Rectal smooth muscle tissue (tissue), 1 donor: ENCODE results near the gene KIF1A.

Experiments
- H3K27ac ChIP-seq: one replicate; pipeline ENCODE4 v1.7.0; 2013; ENCODE audit warnings: low read depth, low read length, inconsistent platforms
- H3K27me3 ChIP-seq: one replicate; pipeline ENCODE4 v1.7.0; 2013; ENCODE audit warnings: low read length; ENCODE audit not compliant: control insufficient read depth, insufficient read depth
- H3K36me3 ChIP-seq: one replicate; pipeline ENCODE4 v1.7.0; 2013; ENCODE audit warnings: low read length; ENCODE audit not compliant: control insufficient read depth, insufficient read depth
- H3K4me1 ChIP-seq: one replicate; pipeline ENCODE4 v1.7.0; 2013; ENCODE audit warnings: low read length; ENCODE audit not compliant: control insufficient read depth, insufficient read depth
- H3K4me3 ChIP-seq: one replicate; pipeline ENCODE4 v1.7.0; 2013; ENCODE audit warnings: low read length
- H3K9ac ChIP-seq: one replicate; pipeline ENCODE4 v1.7.0; 2013; ENCODE audit warnings: low read length

Gene KIF1A

GRCh38 chr2:240790370-240791220 is 29.4 kb downstream of the KIF1A start:
- no peak overlapping the region for H3K27ac ChIP-seq
- H3K27me3 ChIP-seq = peaks cover 3% of the 10 kb centered on the region
- no peak overlapping the region for H3K4me3 ChIP-seq
- no peaks in the 10 kb centered on the region for H3K4me1 ChIP-seq
- no peak overlapping the region for H3K9ac ChIP-seq
- H3K36me3 ChIP-seq = no peaks in the 10 kb centered on the region

DNA sequence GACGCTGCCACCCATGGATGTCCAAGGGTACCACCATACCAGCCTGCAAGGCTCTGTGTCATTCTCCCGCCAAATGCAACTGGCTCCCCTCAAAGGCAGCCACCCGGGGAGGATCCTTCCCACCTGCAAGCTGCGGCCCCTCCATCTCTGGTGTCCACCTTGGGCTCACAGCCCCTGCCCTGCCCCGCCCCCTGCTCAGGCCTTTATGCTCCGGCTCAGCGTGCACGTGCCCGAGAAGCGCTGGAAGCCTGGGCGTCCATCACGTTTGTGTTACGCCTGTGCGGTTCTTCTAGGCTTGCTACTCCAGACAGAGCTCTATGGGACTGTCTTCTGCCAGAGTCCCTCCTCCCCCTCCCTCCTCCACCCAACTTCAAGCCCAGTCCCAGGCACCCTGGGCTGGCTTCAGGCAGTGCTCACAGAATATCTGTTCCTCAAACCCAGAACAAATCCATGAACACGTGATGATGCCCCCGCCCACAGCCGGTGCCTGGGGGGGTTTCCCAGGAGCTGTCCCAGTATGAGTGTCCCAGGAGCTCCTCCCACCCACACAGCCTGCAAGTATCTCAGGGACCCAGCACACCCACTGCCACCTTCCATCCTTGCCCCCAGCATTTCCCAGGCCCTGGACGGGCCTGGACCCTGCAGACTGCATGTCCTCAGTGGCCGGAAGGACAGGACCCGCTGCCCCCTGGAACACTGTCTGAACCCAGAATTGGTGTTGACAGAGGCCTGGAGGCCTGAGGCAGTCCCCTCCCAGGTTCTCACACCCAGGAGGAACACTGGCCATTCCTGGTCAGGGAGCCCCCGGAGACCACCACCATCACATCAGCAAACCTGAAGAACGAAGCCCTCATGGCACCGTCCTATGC is 30.3 kb downstream of the KIF1A start:
- Histone ChIP-seq H3K36me3 (no peaks in the 10 kb centered on the region), H3K27me3 (peaks cover 6% of the 10 kb centered on the region), H3K4me1 (no peaks in the 10 kb centered on the region), H3K9ac (no peak overlapping the region), H3K27ac (no peak overlapping the region), H3K4me3 (no peak overlapping the region)

DNA sequence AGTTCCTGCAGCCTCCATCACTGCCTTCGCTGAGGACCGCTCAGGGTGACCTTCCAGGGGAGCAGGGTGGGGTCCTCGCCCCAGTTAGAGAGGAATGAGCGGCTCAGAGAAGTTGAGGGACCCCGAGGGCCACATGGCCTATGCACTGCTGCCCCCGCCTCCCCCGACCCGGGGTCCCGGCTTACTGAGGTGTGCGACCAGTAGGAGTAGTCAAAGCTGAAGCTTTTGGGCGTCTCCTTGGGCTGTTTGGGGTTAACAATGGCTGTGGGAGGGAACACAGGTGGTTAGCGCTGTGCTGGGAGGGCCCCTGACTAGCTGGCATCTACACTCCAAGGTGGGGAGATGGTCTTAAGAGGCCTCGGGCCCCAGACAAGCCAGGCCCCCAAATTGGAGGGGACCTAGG is 31.0 kb downstream of the KIF1A start:
- Histone ChIP-seq H3K27me3 (peaks cover 6% of the 10 kb centered on the region), H3K27ac (no peak overlapping the region), H3K9ac (no peak overlapping the region), H3K4me3 (no peak overlapping the region), H3K4me1 (no peaks in the 10 kb centered on the region), H3K36me3 (no peaks in the 10 kb centered on the region)

DNA sequence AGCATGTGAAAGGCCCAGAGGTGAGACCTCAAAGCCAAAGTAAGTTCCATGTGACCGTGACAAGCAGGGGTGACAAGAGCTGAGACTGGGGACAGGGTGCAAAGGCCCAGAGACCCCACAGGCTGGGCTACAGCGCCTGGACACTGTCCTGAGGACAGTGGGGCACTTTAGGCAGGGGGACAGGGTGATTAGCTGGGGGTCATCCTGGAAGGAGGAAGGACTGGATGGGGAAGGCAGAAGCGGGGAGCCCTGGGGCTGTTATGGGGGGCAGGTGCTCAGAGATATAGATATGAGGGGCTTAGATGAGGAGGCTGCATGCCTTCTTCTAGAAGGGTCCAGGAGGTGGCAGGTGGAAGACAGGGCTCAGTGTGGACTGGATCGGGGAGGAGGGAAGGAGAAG is 31.5 kb downstream of the KIF1A start:
- Histone ChIP-seq H3K4me1 (no peaks in the 10 kb centered on the region), H3K36me3 (no peaks in the 10 kb centered on the region), H3K27me3 (peaks cover 6% of the 10 kb centered on the region), H3K4me3 (no peak overlapping the region), H3K9ac (no peak overlapping the region), H3K27ac (no peak overlapping the region)

- Histone ChIP-seq H3K27ac (no peak overlapping the region), H3K4me3 (no peak overlapping the region), H3K27me3 (peaks cover 6% of the 10 kb centered on the region), H3K9ac (no peak overlapping the region), H3K4me1 (no peaks in the 10 kb centered on the region), H3K36me3 (no peaks in the 10 kb centered on the region)
Measured at GRCh38 chr2:240787521-240788472, 32.2 kb downstream of the KIF1A start.

- no peaks in the 10 kb centered on the region for H3K4me1 ChIP-seq
- no peak overlapping the region for H3K27ac ChIP-seq
- H3K9ac ChIP-seq = no peak overlapping the region
- H3K4me3 ChIP-seq = no peak overlapping the region
- no peaks in the 10 kb centered on the region for H3K36me3 ChIP-seq
- H3K27me3 ChIP-seq = peaks cover 6% of the 10 kb centered on the region
Measured at GRCh38 chr2:240786871-240787311, 33.1 kb downstream of the KIF1A start.

GRCh38 chr2:240786355-240786841 is 33.6 kb downstream of the KIF1A start:
- no peak overlapping the region for H3K9ac ChIP-seq
- H3K36me3 ChIP-seq = no peaks in the 10 kb centered on the region
- H3K27me3 ChIP-seq = peaks cover 6% of the 10 kb centered on the region
- H3K27ac ChIP-seq = no peak overlapping the region
- H3K4me1 ChIP-seq = no peaks in the 10 kb centered on the region
- no peak overlapping the region for H3K4me3 ChIP-seq

DNA sequence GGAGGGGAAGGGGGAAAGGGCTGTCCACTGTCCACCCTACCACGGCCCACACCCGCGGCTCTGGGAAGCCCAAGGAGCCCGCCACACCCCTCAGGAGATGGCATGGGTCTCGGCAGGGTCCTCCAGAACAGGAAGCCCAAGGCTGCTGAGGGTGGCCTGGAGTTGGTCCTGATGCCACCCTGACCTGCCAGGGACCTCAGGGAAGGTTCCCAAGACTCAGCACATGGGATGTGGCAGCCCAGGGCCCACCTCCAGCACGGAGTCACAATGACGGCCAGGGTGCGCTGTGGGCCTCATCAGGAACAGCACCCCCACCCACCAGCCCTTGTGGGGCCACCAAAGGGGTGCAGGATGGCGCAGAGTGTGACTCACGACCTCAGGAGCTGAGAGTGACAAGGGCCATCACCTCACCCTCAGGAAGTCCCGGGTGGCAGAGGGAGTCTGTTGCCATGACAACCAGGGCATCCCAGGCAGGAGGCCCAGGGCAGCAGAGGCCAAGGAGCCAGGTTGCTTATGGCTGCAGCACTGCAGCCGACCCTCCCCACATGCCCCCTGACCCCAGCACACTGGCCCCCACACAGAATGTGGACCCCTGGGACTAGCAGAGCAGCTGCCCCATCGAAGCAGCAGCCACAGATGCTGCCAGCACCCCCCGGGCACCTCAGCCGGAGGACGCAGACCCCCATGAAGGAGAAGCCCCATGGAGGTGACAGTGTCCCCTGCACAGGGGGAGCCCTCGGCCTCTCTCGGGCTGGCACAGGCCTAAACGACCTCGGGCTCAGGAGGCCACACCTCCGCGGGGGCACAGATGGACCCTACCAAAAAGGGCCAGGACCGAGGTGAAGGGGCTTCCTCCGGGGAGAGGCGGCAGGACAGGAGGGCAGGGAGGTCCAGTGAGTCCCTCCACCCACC is 34.3 kb downstream of the KIF1A start:
- Histone ChIP-seq H3K27me3 (peaks cover 6% of the 10 kb centered on the region), H3K36me3 (no peaks in the 10 kb centered on the region), H3K9ac (no peak overlapping the region), H3K4me3 (no peak overlapping the region), H3K27ac (no peak overlapping the region), H3K4me1 (no peaks in the 10 kb centered on the region)

- no peak overlapping the region for H3K4me3 ChIP-seq
- H3K4me1 ChIP-seq = no peaks in the 10 kb centered on the region
- no peak overlapping the region for H3K9ac ChIP-seq
- H3K36me3 ChIP-seq = no peaks in the 10 kb centered on the region
- H3K27me3 ChIP-seq = peaks cover 6% of the 10 kb centered on the region
- H3K27ac ChIP-seq = no peak overlapping the region
Measured at GRCh38 chr2:240784629-240785423, 35.2 kb downstream of the KIF1A start.

- Histone ChIP-seq H3K36me3 (no peaks in the 10 kb centered on the region), H3K4me3 (no peak overlapping the region), H3K9ac (no peak overlapping the region), H3K27ac (no peak overlapping the region), H3K4me1 (no peaks in the 10 kb centered on the region), H3K27me3 (peaks cover 3% of the 10 kb centered on the region)
Measured at GRCh38 chr2:240783819-240784621, 36.0 kb downstream of the KIF1A start.
